ENCODE data around the gene GPR160. TPM values are rescaled to one million over a fixed set of nuclear protein-coding genes. Genes with fewer than 3 reads are reported as not detected.
A peak's percentile ranks its signal among the peaks of the same experiment; 100 is the strongest.

GPR160 gene
- total RNA-seq, 1 donor from 2014 or later, result 1.3 TPM

GRCh38 chr3:170046269-170047132, 8.7 kb downstream of the GPR160 start:
- TF ChIP-seq CTCF (IDR thresholded peaks at IDR 0.05; ENCODE audit: insufficient read depth, low read length, severe bottlenecking), result no peak
- DNase-seq (ENCODE audit: low read depth) (no peak), FAIRE-seq (no peak)
- H3K27me3 ChIP-seq (ENCODE audit: control insufficient read depth, insufficient read depth, low read length), result no peaks in the 10 kb centered on the region
- H3K4me3 ChIP-seq (ENCODE audit: low read depth, low read length), result no peak overlapping the region
- no peaks in the 10 kb centered on the region for H3K36me3 ChIP-seq (ENCODE audit: control insufficient read depth, insufficient read depth, low read length)

DNA sequence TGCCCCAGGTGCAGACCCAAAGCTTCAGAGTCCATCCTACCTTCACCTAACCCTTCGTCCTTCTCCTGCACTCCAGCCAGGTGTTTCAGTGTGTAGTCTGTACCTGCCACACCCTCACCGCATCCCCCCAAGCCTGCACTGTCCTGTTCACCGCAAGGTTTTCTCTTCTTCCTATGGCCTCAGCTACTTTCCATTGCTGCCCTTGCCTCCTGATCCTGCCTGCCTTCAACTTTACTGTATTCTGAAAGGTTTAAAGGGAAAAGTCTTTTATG, 9.3 kb downstream of the GPR160 start:
- no peak for TF ChIP-seq CTCF (IDR thresholded peaks at IDR 0.05; ENCODE audit: insufficient read depth, low read length, severe bottlenecking)
- Histone ChIP-seq H3K36me3 (ENCODE audit: control insufficient read depth, insufficient read depth, low read length) (no peaks in the 10 kb centered on the region), H3K4me3 (ENCODE audit: low read depth, low read length) (no peak overlapping the region), H3K27me3 (ENCODE audit: control insufficient read depth, insufficient read depth, low read length) (no peaks in the 10 kb centered on the region)
- no peak for DNase-seq (ENCODE audit: low read depth)
- no peak for FAIRE-seq

DNA sequence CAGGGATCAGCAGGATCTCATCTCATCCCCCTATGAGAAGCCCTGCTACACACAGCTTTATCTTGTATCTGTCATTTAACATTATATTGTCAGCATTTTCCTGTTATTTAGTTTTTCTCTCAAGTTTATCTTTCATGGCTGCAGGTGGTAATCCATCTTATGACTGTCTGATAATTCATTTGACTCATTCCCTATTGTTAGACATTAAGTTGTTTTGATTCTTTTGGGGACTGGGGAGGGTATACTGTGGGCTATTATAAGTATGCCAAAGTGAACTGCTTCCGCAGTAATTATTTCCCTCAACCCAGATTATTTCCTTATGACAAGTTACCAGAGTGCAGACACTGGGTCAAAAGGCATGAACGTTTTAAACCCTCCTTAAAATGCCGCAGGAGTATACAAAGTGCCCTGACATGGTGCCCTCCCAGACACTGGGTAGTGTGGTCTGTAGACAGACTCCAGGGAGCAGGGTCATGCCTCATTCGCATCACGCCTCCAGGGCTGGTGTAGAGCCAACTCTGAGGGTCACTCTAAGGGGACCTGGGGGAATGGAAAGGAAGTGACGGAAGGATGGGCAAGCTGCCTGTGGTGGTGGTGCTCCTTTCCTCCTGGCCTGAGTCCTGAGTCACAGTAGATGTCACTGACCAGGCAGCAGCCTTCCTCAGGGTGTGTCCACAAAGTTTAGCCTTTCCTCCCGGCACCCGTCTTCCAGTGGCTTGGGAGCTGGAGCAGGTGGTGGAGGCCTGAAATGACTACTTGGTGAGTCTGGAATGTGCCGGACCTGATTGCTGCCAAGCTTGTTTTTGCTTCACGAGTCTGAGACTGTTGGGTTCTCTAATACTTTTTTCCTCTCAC, 11.6 kb downstream of the GPR160 start:
- no peaks in the 10 kb centered on the region for H3K36me3 ChIP-seq (ENCODE audit: control insufficient read depth, insufficient read depth, low read length)
- H3K27me3 ChIP-seq (ENCODE audit: control insufficient read depth, insufficient read depth, low read length), result no peaks in the 10 kb centered on the region
- DNase-seq (ENCODE audit: low read depth) (peak; percentile 35), FAIRE-seq (no peak)
- no peak for TF ChIP-seq CTCF (IDR thresholded peaks at IDR 0.05; ENCODE audit: insufficient read depth, low read length, severe bottlenecking)
- H3K4me3 ChIP-seq (ENCODE audit: low read depth, low read length), result no peak overlapping the region

DNA sequence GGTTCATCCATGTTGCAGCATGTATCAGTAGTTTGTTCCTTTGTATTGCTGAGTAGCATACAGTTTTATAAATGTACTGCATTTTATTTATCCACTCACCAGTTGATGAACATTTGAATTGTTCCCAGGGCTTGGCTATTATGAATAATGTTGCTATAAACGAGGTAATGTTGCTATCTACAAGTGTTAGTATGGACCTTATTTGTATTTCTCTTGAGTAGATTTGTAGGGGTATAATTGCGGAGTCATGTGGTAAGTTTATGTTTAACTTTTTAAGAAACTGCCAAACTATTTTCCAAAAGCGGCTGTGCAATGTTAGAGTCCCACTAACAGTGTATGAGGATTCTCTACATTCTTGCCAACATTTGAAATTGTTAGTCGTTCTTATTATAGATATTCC, 13.0 kb downstream of the GPR160 start:
- Histone ChIP-seq H3K36me3 (ENCODE audit: control insufficient read depth, insufficient read depth, low read length) (no peaks in the 10 kb centered on the region), H3K4me3 (ENCODE audit: low read depth, low read length) (no peak overlapping the region), H3K27me3 (ENCODE audit: control insufficient read depth, insufficient read depth, low read length) (no peaks in the 10 kb centered on the region)
- no peak for TF ChIP-seq CTCF (IDR thresholded peaks at IDR 0.05; ENCODE audit: insufficient read depth, low read length, severe bottlenecking)
- DNase-seq (ENCODE audit: low read depth) (no peak), FAIRE-seq (no peak)

DNA sequence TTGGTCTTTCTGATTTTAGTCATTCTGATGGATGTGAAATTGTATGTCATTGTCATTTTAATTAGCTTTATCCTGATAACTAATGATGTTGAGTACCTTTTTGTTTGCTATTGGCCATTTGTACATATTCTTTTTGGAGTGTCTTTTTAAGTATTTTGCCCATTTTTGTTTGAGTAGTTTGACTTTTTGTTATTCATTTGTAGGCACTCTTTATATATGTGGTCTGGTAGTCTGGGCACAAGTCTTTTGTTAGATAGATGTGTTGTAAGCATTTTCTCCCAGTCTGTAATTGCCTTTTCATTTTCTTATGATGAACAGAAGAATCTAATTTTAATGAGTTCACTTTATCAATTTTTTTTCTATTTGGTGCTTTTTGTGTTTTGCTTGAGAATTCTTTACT, 14.6 kb downstream of the GPR160 start:
- FAIRE-seq, result no peak

More for the DNA sequence above, 14.6 kb downstream of the GPR160 start:
- no peak for DNase-seq (ENCODE audit: low read depth)
- Histone ChIP-seq H3K36me3 (ENCODE audit: control insufficient read depth, insufficient read depth, low read length) (no peaks in the 10 kb centered on the region), H3K27me3 (ENCODE audit: control insufficient read depth, insufficient read depth, low read length) (no peaks in the 10 kb centered on the region), H3K4me3 (ENCODE audit: low read depth, low read length) (no peak overlapping the region)
- no peak for TF ChIP-seq CTCF (IDR thresholded peaks at IDR 0.05; ENCODE audit: insufficient read depth, low read length, severe bottlenecking)
